Gastroesophageal sphincter (tissue), 4 donors: ENCODE results near the gene SUPV3L1. TPM values are rescaled to one million over a fixed set of nuclear protein-coding genes. Genes with fewer than 3 reads are reported as not detected.

Experiments
- ATAC-seq: fragments of 150-250 bp; one replicate; pipeline ENCODE4 v1.9.1; 2016; ENCODE audit warnings: mild to moderate bottlenecking, moderate library complexity
- H3K27ac ChIP-seq, 4 donors: fragments of 200-600 bp; sonication (generic) in 3 of 4; 1 replicate in 3 of 4; 2 replicates in 1 of 4; pipeline ENCODE4 v1.5.1; 2016 to 2019
- H3K27me3 ChIP-seq: fragments of 200-600 bp; sonication (generic); one replicate; pipeline ENCODE4 v1.5.1; 2019
- H3K36me3 ChIP-seq, 2 donors: fragments of 200-600 bp; sonication (generic); one replicate each; pipeline ENCODE4 v1.5.1; 2019; ENCODE audit warnings: control low read depth in 1 of 2
- H3K4me1 ChIP-seq, 3 donors: fragments of 200-600 bp; sonication (generic); 1 replicate in 2 of 3; 2 replicates in 1 of 3; pipeline ENCODE4 v1.5.1; 2016 to 2019; ENCODE audit warnings: control low read depth in 2 of 3
- H3K4me3 ChIP-seq, 2 donors: fragments of 200-600 bp; sonication (generic); one replicate each; pipeline ENCODE4 v1.5.1; 2019; ENCODE audit warnings: mild to moderate bottlenecking in 1 of 2, moderate library complexity in 1 of 2
- H3K9me3 ChIP-seq, 3 donors: fragments of 200-600 bp; sonication (generic); one replicate each; pipeline ENCODE4 v1.5.1; 2017 to 2019; ENCODE audit warnings: control low read depth in 2 of 3
- EP300 ChIP-seq: sonication (generic); formaldehyde crosslinking; IDR thresholded peaks from one replicate; pipeline ENCODE4 v1.6.1; 2017; ENCODE audit warnings: antibody characterized with exemption, mild to moderate bottlenecking
- POLR2A ChIP-seq, 2 donors: fragments of 450-650 bp; IDR thresholded peaks; one replicate each; pipeline ENCODE4 v1.6.1; 2017; ENCODE audit warnings: antibody characterized with exemption in 2 of 2, mild to moderate bottlenecking in 2 of 2, moderate library complexity in 1 of 2
- POLR2AphosphoS5 ChIP-seq: sonication (generic); formaldehyde crosslinking; IDR thresholded peaks from one replicate; pipeline ENCODE4 v1.6.1; 2017; ENCODE audit warnings: antibody characterized with exemption
- WGBS, 2 donors: methylation state at CpG; one replicate each; pipeline ENCODE4 v1.1.5; 2018; ENCODE audit warnings: low coverage in 1 of 2; 5-methylcytosine and 5-hydroxymethylcytosine counted together
- total RNA-seq, 4 donors: library from RNA; depleted of rRNA; stranded (reverse); fragments of >200 nt; gene quantifications; one replicate each; pipeline ENCODE4 v1.1.0, GENCODE V29; 2016
- TF ChIP-seq, protein P1 (sequence below), 4 experiments: fragments of 200-600 bp in 2 of 4; fragments of 450-650 bp in 2 of 4; sonication (generic) in 1 of 4; IDR thresholded peaks; one replicate each; pipeline ENCODE4 v1.5.1; 2017 to 2019; ENCODE audit warnings: antibody characterized with exemption in 4 of 4, mild to moderate bottlenecking in 2 of 4, moderate library complexity in 2 of 4

The SUPV3L1 gene
- total RNA-seq, 4 donors from 2014 or later, result 18.2 to 20.9 (median 19.8) TPM

DNA sequence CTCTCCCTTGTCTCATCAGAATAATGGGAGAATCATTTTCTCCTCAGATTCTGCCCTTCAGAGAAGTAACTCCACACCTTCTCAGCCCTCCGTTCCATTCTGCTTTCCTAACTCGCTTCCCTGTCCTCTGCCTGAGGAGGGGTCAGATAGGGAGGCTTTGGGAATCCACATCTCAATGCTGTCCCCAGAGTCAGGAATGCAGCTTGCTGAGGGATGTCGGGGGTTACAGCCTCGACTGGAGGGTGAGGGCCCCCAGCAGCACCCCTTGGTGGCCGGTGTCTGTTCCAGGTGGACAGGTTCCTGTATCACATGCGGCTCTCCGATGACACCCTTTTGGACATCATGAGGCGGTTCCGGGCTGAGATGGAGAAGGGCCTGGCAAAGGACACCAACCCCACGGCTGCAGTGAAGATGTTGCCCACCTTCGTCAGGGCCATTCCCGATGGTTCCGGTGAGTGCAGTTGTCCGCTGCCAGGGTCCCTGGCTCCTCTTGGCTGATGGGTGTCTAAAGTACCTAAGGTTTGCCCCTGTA lies 47.0 kb downstream of the SUPV3L1 start:
- no peak overlapping the region for H3K27ac ChIP-seq
- H3K36me3 ChIP-seq, result no peaks in the 10 kb centered on the region
- TF ChIP-seq, protein P1, sequence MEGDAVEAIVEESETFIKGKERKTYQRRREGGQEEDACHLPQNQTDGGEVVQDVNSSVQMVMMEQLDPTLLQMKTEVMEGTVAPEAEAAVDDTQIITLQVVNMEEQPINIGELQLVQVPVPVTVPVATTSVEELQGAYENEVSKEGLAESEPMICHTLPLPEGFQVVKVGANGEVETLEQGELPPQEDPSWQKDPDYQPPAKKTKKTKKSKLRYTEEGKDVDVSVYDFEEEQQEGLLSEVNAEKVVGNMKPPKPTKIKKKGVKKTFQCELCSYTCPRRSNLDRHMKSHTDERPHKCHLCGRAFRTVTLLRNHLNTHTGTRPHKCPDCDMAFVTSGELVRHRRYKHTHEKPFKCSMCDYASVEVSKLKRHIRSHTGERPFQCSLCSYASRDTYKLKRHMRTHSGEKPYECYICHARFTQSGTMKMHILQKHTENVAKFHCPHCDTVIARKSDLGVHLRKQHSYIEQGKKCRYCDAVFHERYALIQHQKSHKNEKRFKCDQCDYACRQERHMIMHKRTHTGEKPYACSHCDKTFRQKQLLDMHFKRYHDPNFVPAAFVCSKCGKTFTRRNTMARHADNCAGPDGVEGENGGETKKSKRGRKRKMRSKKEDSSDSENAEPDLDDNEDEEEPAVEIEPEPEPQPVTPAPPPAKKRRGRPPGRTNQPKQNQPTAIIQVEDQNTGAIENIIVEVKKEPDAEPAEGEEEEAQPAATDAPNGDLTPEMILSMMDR (IDR thresholded peaks at IDR 0.05), result no peak
- TF ChIP-seq POLR2AphosphoS5 (no peak), EP300 (no peak), POLR2A (IDR thresholded peaks at IDR 0.05) (no peak)
- no peaks in the 10 kb centered on the region for H3K9me3 ChIP-seq
- H3K4me3 ChIP-seq, result no peak overlapping the region
- 100% methylated on average over 4 of the region's 14 CpGs; no CpG with 5 or more reads in 1 of the 2 donors for WGBS, 2 donors
- H3K4me1 ChIP-seq, result no peaks in the 10 kb centered on the region
- ATAC-seq, result no peak
- no peaks in the 10 kb centered on the region for H3K27me3 ChIP-seq

DNA sequence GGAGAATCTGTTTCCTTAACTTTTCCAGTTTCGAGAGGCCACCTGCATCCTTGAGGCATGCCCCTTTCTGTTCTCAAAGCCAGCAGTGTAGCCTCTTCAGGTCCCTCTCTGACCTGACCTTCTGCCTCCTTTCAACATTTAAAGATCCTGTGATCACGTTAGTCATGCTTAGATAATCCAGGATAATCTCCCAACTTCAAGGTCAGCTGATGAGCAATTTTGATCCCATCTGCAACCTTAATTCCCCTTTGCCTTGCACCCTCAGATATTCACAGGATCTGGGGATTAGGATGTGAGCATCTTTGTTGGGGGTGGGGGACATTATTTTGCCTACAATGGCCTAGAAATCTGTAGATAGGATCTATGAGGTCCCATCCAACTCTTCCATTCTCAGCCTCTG lies 48.1 kb downstream of the SUPV3L1 start:
- TF ChIP-seq EP300 (no peak), POLR2A (IDR thresholded peaks at IDR 0.05) (no peak), POLR2AphosphoS5 (no peak)
- TF ChIP-seq, protein P1 (IDR thresholded peaks at IDR 0.05), result no peak
- WGBS, 2 donors, result 70 to 75% methylated on average over 2 of the region's 2 CpGs
- no peaks in the 10 kb centered on the region for H3K9me3 ChIP-seq
- H3K27ac ChIP-seq, result no peak overlapping the region
- no peaks in the 10 kb centered on the region for H3K4me1 ChIP-seq
- H3K27me3 ChIP-seq, result no peaks in the 10 kb centered on the region
- H3K36me3 ChIP-seq, result no peaks in the 10 kb centered on the region
- ATAC-seq, result no peak
- H3K4me3 ChIP-seq, result no peak overlapping the region

GRCh38 chr10:69229616-69229916 lies 49.5 kb downstream of the SUPV3L1 start:
- ATAC-seq, result no peak
- Histone ChIP-seq H3K4me1 (no peaks in the 10 kb centered on the region), H3K9me3 (no peaks in the 10 kb centered on the region), H3K27me3 (no peaks in the 10 kb centered on the region), H3K27ac (no peak overlapping the region), H3K4me3 (no peak overlapping the region), H3K36me3 (no peaks in the 10 kb centered on the region)
- no peak for TF ChIP-seq POLR2A (IDR thresholded peaks at IDR 0.05)
- TF ChIP-seq POLR2AphosphoS5, result no peak
- TF ChIP-seq, protein P1 (IDR thresholded peaks at IDR 0.05), result no peak
- TF ChIP-seq EP300, result no peak
- 88 to 89% methylated on average over 7 of the region's 8 CpGs for WGBS, 2 donors

GRCh38 chr10:69230128-69230527 lies 50.1 kb downstream of the SUPV3L1 start:
- no peaks in the 10 kb centered on the region for H3K27me3 ChIP-seq
- no peak for TF ChIP-seq EP300
- TF ChIP-seq, protein P1 (IDR thresholded peaks at IDR 0.05), result no peak
- no peak for TF ChIP-seq POLR2AphosphoS5
- H3K27ac ChIP-seq, result no peak overlapping the region
- H3K36me3 ChIP-seq, result no peaks in the 10 kb centered on the region
- ATAC-seq, result no peak
- H3K4me3 ChIP-seq, result no peak overlapping the region
- WGBS, 2 donors, result 86% methylated on average over 1 of the region's 5 CpGs; no CpG with 5 or more reads in 1 of the 2 donors
- no peaks in the 10 kb centered on the region for H3K9me3 ChIP-seq
- H3K4me1 ChIP-seq, result no peaks in the 10 kb centered on the region

DNA sequence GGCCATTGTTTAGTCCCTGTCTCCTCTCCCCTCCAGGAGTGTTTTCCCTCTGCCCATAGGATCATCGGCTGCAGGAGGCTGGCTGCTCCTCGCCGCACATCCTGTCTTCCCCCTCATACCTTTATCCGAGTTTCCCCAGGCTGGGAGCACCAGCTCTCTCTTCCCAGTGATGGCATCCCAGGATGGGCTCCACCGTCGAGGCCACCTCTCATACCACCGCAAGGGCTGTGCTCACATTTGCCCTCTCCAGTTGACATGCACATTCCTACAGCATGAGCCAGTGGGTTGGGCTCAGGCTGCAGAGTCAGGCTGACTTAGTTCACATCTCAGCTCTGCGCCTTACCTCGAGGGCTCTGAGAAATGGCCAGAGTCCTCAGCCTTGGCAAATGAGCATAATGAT lies 52.2 kb downstream of the SUPV3L1 start:
- no peak for ATAC-seq
- TF ChIP-seq POLR2A (IDR thresholded peaks at IDR 0.05) (no peak), POLR2AphosphoS5 (no peak), EP300 (no peak)
- TF ChIP-seq, protein P1 (IDR thresholded peaks at IDR 0.05), result no peak
- Histone ChIP-seq H3K27ac (no peak overlapping the region), H3K4me3 (no peak overlapping the region), H3K4me1 (no peaks in the 10 kb centered on the region), H3K36me3 (no peaks in the 10 kb centered on the region), H3K9me3 (no peaks in the 10 kb centered on the region), H3K27me3 (no peaks in the 10 kb centered on the region)
- WGBS, 2 donors, result 84 to 100% methylated on average over 2 to 4 of the region's 9 CpGs
